GM10248 (cell line): ENCODE measurements around the gene CELA3B.
A peak's percentile ranks its signal among the peaks of the same experiment; 100 is the strongest.

Experiments used
- CTCF ChIA-PET: fragments of 300-600 bp; sonication (Branson Sonifier 250); formaldehyde crosslinking; extraction: SDS; loops from one replicate; lab custom pipeline; 2021; ENCODE audit warnings: antibody characterized with exemption; lab: Yijun Ruan, JAX
- POLR2A ChIA-PET: fragments of 350-650 bp; sonication (Branson Sonifier 250); formaldehyde crosslinking; extraction: SDS; loops from one replicate; lab custom pipeline; 2020; ENCODE audit warnings: antibody characterized with exemption; lab: Yijun Ruan, JAX
- DNase-seq: peaks from one replicate; pipeline ENCODE4 v3.0.0; 2012; ENCODE audit errors: extremely low spot score
- TF ChIP-seq, protein P1 (sequence below): IDR thresholded peaks from 2 replicates; pipeline ENCODE4 v1.5.1; 2012; ENCODE audit warnings: mild to moderate bottlenecking, low read depth; ENCODE audit errors: extremely low read depth, missing control alignments, control extremely low read depth

The CELA3B gene

GRCh38 chr1:21933397-21934248 is 43.2 kb upstream of the CELA3B start:
- POLR2A ChIA-PET, result no interaction called here

DNA sequence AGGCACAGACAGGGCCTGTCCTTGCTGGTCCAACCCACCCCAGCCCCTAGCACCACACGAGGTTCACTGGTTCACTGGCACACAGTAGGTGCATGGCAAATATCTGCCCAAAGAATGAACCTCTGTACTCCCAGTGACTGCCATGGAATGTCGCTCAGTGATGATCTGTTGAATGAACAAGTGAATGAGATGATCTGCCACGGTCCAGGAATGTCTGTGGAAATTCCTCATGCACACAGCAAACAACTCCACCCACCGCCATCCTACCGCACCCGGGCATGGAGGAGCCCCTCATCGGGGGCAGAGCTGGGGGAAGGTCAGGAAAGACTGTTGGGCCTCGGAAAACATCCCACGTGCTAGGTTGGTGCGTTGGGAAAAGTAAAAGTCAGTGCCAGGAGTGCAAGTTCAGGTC is 41.4 kb upstream of the CELA3B start:
- no peak for DNase-seq
- TF ChIP-seq, protein P1, sequence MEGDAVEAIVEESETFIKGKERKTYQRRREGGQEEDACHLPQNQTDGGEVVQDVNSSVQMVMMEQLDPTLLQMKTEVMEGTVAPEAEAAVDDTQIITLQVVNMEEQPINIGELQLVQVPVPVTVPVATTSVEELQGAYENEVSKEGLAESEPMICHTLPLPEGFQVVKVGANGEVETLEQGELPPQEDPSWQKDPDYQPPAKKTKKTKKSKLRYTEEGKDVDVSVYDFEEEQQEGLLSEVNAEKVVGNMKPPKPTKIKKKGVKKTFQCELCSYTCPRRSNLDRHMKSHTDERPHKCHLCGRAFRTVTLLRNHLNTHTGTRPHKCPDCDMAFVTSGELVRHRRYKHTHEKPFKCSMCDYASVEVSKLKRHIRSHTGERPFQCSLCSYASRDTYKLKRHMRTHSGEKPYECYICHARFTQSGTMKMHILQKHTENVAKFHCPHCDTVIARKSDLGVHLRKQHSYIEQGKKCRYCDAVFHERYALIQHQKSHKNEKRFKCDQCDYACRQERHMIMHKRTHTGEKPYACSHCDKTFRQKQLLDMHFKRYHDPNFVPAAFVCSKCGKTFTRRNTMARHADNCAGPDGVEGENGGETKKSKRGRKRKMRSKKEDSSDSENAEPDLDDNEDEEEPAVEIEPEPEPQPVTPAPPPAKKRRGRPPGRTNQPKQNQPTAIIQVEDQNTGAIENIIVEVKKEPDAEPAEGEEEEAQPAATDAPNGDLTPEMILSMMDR, result no peak
- CTCF ChIA-PET, result no interaction called here
- POLR2A ChIA-PET, result interaction anchor here (0.6 kb wide), 1 partner anchor 36 kb away, joined by 3 read pairs; no protein-coding TSS in a partner anchor

More at GRCh38 chr1:21933397-21934248, 43.2 kb upstream of the CELA3B start:
- CTCF ChIA-PET, result interaction anchor here (1.4 kb wide), 1 partner anchor 11 kb away, joined by 5 read pairs; no protein-coding TSS in a partner anchor
- TF ChIP-seq, protein P1, result no peak
- DNase-seq, result no peak

DNA sequence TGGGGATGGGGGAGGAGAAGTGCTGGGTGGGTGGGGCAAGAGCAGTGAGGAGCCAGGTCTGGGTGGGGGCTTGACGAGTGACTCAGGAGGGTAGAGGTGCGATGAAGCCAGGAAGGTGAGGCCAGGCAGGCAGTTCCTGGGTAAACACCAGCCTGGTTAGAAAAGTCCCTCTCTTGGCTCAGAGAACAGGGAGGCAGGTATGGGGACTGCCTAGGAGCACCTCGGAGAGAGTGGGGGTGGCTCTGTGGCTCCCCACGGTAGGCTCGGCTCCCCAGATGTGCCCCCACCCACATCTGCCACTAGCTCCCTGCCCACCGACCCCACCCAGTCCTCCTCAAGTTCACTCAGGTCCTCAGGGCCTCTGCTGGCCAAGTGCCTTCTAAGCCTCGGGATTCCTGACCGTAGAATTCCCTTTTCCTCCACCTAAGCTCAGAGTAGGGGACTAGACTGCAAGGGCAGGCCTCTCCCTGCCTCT is 40.9 kb upstream of the CELA3B start:
- ChIA-PET POLR2A (interaction anchor here (0.5 to 0.6 kb wide), 2 partner anchors 36 to 592 kb away, joined by 3 read pairs; no protein-coding TSS in a partner anchor), CTCF (interaction anchor here (0.8 kb wide), 1 partner anchor 27 kb away, joined by 3 read pairs; no protein-coding TSS in a partner anchor)
- no peak for DNase-seq
- TF ChIP-seq, protein P1, result no peak

GRCh38 chr1:21936366-21937031 is 40.3 kb upstream of the CELA3B start:
- no peak for DNase-seq
- CTCF ChIA-PET, result interaction anchor here (0.8 kb wide), 1 partner anchor 27 kb away, joined by 3 read pairs; no protein-coding TSS in a partner anchor
- POLR2A ChIA-PET, result interaction anchor here (0.5 kb wide), 1 partner anchor 593 kb away, joined by 3 read pairs; no protein-coding TSS in a partner anchor
- TF ChIP-seq, protein P1, result no peak

GRCh38 chr1:21937034-21937371 is 39.8 kb upstream of the CELA3B start, which contains the start of gene HSPG2:
HSPG2 (minus strand) TSS chr1:21937310; CDS start chr1:21937217, 93 bp downstream.
- TF ChIP-seq, protein P1, result no peak
- ChIA-PET CTCF (no interaction called here), POLR2A (no interaction called here)
- no peak for DNase-seq

DNA sequence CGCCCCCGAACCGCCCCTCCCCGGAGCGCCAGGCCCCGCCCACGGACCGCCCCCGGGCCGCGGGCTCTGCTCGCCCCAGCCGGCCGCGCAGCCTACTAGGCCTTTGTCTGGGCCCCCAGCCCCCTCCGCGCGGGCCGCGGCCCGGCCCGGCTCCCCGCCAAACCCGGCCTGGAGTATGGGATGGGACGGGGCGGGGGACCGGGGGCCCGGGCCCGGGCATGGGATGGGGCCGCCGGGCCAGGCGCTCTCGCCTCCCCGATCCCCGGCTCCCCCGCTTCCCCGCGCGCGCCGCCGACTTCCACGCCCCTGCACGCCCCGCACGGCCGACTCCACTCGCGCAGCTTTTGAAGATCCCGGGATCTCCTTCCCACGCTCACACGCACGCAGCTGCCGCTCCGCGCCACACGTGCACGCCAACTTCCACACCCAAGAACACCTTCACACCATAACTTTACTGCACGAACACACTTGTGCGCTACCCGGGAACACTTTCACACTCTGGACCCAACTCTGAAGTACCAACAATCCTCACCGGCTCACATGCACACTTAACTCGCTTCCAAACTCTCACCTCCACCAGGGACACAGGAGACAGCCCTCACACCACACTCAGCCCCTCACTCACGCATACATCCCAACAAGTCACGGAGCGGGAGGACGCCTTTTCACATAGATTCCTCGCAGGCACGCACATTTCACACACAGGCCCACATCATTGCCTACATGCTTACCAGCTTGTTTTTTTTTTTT is 39.3 kb upstream of the CELA3B start:
- peak; percentile 89 for DNase-seq
- ChIA-PET POLR2A (no interaction called here), CTCF (no interaction called here)
- TF ChIP-seq, protein P1, result no peak
